CD4-positive, alpha-beta T cell treated with Interleukin-6 for 4 hours (primary cell): ENCODE measurements around the gene NBDY.

Experiments
- DNase-seq: peaks from one replicate; pipeline ENCODE4 v3.0.0-alpha.2; 2020; ENCODE audit warnings: mixed read lengths

Gene NBDY

DNA sequence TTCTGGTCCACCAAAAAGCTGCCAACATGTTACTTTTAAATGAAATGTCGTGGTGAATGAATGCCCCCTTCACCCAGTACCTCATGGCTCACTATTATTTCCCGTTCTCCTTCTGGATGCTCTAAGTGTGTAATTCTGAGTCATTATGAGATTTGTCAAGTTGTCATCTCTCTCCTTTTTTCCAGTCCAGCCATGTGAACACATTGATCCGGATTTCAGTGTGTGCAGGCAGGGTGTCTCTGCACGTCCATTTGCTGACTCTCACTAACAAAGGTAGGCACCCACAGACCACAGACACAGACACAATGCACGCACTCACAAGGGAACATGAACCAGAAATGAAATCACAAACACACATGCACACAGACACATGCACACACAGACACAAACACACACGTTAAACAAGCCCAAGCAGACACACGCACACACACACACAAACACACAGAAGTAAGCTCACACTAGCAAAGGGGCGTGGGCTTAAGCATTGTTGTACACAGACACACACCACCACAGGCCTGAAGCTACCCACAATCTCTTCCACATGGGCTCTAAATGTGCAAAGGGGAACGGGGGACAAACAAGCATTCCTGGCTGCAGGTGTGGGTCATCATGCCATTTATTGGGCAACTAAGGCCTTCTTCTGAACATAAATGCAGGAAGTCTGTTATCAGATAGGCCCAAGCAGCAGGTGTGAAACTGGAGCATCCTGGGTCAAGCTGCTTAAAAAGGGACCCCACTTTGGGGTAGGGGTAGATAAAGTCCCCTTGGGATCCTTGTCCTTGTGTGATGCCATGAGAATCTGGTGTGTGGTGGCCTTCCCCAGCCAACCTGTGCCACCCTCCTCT, 58.1 kb downstream of the NBDY start:
- peak; percentile 0 for DNase-seq

DNA sequence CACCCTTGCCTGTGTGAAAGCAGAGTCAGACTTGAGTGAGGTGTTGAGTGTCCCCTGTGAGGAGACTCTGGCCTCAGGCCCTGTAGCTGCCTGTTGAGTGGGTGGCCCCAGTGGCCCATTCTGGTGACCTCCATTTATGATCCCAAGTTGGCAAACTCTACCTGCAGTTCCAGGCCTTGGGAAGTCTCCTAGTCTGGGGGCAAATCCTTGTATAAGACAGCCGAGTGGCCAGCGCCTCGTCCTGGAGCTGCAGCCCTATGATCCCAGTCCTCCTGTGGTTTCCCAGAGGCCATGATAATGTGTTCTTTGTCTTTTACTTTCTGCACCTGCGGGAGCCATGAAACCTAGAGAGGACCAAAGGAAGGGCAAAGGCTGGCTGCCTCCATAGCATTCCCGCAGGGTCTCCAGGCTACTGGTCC, 58.7 kb downstream of the NBDY start:
- DNase-seq, result no peak

- peak; percentile 18 for DNase-seq
Measured at GRCh38 chrX:56788229-56788628, 59.2 kb downstream of the NBDY start.

GRCh38 chrX:56788717-56789122, 59.7 kb downstream of the NBDY start:
- no peak for DNase-seq

DNA sequence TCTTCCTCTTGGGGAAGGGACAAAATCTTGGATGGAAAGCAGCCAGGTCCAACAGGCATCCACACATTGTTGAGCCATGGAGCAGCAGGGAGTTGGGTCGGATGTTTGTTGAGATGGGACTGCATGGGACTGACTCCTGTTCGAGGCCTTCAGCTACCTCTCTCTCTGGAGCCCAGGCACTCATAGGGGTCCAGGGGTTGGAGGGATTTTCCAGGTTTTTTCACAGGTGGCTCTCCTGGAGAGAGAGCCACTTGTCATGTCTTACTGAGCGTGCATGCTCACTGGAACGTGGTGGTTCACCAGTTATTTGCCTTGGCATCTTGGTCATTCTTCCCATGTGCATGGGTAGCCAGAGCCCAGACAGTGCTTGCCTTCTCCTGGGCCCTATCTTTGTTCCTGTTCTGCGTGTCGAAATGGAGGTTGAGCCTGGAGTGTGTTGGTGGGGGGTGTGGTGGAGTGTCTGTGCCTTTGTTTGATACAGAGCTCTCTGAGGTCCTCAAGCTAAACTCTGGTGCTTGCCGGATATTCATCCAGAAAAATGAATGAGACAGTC, 60.6 kb downstream of the NBDY start:
- DNase-seq, result no peak

DNA sequence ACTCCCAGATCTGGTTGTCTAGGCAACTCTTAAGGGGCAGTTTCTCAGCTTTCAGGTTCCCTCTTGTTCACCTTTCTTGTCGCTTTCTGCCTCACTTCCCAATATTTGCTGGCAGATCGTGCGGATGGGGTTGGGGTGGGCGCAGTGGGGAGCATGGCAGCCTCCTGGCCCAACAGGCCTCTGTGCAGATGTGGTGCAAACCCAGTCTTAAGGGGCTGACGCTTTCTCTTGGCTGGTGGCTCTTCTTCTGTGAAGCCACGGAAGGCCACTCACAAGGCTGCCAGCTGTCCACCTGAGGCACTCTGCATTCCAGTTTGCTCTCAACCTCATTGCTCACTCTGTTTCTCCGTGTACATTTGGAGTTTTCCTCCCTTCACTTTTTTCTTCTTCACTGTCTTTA, 61.7 kb downstream of the NBDY start:
- DNase-seq, result peak; percentile 0

- no peak for DNase-seq
Measured at GRCh38 chrX:56791456-56791855, 62.4 kb downstream of the NBDY start.

GRCh38 chrX:56792270-56793111, 63.4 kb downstream of the NBDY start:
- DNase-seq, result no peak

GRCh38 chrX:56793112-56793430, 64.0 kb downstream of the NBDY start:
- DNase-seq, result no peak

- peak; percentile 2 for DNase-seq
Measured at GRCh38 chrX:56793521-56794320, 64.7 kb downstream of the NBDY start.

GRCh38 chrX:56794404-56795230, 65.6 kb downstream of the NBDY start:
- DNase-seq, result peak; percentile 1

- DNase-seq, result peak; percentile 0
Measured at GRCh38 chrX:56795309-56795868, 66.3 kb downstream of the NBDY start.

- DNase-seq, result no peak
Measured at GRCh38 chrX:56796641-56797395, 67.8 kb downstream of the NBDY start.

- DNase-seq, result peak; percentile 1
Measured at GRCh38 chrX:56797574-56798338, 68.7 kb downstream of the NBDY start.

DNA sequence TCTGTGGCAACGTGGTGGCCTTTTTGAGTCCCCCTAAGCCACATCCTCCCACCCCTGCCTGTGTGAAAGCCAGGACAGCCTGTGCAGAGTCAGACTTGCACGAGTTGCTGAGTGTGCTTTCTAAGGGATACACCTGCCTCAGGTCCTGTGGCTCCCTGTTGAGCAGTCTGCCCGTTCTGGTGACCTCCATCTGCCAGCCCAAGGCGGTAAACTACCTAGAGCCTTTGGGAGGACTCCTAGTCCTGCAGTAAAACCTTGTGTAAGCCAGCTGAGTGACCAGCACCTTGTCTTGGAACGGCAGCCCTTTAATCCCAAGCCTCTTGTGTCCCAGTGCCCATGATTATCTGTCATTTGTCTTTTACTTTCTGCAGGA, 69.3 kb downstream of the NBDY start:
- DNase-seq, result peak; percentile 19

DNA sequence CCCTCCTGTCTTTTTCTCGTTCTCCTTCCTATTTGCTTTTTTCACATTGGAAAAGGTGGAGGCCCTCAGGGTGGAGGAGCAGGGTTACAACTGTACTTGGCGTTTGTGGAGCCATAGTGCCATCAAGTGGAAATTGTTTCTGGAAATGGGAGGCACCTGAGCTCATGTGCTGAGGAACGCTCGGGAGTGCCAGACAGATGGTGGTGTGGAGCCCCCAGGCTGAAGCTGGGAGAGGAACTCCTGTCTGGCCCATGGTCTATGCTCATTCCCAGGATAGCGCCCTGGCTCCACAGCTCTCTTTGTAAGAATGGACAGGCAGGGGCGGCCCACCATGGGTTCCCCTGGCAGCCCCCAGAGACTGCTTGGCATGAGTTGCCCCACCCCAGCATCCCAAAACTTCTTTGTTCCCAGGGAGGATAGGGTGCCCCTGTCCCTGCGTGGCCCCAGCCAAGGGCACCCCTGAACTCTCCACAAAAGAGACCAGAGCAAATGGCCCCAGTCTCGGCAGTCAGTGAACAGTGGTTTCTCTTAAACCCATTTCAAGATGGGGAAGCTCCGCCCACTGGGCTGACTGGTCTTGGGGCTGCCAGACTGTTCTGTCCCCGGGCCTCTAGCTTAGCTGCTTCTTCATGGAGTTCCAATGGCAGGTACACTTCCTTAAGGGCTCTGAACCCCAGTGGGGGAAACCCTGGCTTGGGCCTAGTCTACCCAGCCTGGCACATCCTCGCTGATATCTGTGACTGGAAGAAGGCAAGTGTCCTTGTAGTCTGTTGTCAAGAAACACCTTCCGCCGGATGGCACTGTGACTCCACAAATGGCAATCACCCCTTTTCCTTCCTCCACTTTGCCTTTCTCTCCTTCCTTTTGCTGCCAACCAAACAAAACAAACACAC, 70.1 kb downstream of the NBDY start:
- peak; percentile 58 for DNase-seq

- no peak for DNase-seq
Measured at GRCh38 chrX:56800307-56800706, 71.3 kb downstream of the NBDY start.

- DNase-seq, result peak; percentile 72
Measured at GRCh38 chrX:56800801-56801200, 71.8 kb downstream of the NBDY start.

GRCh38 chrX:56802428-56802827, 73.4 kb downstream of the NBDY start:
- DNase-seq, result no peak
